ENCODE data around the gene PLEKHA6.

PLEKHA6 gene

GRCh38 chr1:204232526-204232925 is 127.2 kb downstream of the PLEKHA6 start:
- Histone ChIP-seq H3K4me3 (ENCODE audit: low read length) (no peak overlapping the region), H3K4me2 (ENCODE audit: low read length) (no peak overlapping the region), H3K9me3 (ENCODE audit: control insufficient read depth, insufficient read depth, low read length) (no peaks in the 10 kb centered on the region)

DNA sequence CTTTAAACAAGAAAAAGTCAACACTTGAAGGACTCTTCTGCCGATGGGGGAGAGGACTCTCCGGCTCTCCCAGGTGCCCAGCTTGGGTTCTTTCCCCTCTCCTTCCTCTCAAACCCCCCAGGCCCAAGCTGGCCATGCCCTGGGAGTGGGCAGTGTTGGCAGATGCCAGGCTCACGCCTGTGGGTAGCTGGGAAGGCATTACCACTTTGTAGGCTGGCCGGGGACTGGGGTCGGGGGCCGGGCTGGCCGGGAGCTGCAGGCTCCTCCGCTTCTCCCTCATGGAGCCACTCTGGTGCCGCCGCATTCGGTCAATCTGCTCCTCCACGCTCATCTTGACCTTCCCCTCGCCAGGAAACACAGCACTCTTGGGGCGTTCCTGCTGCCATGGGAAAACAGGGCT is 129.5 kb downstream of the PLEKHA6 start:
- H3K4me3 ChIP-seq (ENCODE audit: low read length), result no peak overlapping the region
- peaks cover 7% of the 10 kb centered on the region for H3K27me3 ChIP-seq (ENCODE audit: control insufficient read depth, low read length)
- H4K20me1 ChIP-seq (ENCODE audit: control insufficient read depth, insufficient read depth, low read depth, low read length), result no peaks in the 10 kb centered on the region
- H3K79me2 ChIP-seq (ENCODE audit: control insufficient read depth, low read length), result no peaks in the 10 kb centered on the region
- H3K9me3 ChIP-seq (ENCODE audit: control insufficient read depth, insufficient read depth, low read length), result no peaks in the 10 kb centered on the region
- H3K9me2 ChIP-seq (replicated peaks; ENCODE audit: control insufficient read depth, low read length), result no peaks in the 10 kb centered on the region
- no peak overlapping the region for H3K27ac ChIP-seq (ENCODE audit: low read depth, low read length)
- no peak overlapping the region for H3K4me2 ChIP-seq (ENCODE audit: low read length)
- TF ChIP-seq, protein P1, sequence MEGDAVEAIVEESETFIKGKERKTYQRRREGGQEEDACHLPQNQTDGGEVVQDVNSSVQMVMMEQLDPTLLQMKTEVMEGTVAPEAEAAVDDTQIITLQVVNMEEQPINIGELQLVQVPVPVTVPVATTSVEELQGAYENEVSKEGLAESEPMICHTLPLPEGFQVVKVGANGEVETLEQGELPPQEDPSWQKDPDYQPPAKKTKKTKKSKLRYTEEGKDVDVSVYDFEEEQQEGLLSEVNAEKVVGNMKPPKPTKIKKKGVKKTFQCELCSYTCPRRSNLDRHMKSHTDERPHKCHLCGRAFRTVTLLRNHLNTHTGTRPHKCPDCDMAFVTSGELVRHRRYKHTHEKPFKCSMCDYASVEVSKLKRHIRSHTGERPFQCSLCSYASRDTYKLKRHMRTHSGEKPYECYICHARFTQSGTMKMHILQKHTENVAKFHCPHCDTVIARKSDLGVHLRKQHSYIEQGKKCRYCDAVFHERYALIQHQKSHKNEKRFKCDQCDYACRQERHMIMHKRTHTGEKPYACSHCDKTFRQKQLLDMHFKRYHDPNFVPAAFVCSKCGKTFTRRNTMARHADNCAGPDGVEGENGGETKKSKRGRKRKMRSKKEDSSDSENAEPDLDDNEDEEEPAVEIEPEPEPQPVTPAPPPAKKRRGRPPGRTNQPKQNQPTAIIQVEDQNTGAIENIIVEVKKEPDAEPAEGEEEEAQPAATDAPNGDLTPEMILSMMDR (IDR thresholded peaks at IDR 0.05; ENCODE audit: low read depth, low read length, poor library complexity, severe bottlenecking), result no peak
- no peak for TF ChIP-seq EZH2phosphoT487 (IDR thresholded peaks at IDR 0.05; ENCODE audit: borderline replicate concordance, low read length)
- H3K4me1 ChIP-seq (ENCODE audit: control insufficient read depth, low read length), result no peaks in the 10 kb centered on the region
- H3F3A ChIP-seq (ENCODE audit: control insufficient read depth, insufficient read depth), result no peaks in the 10 kb centered on the region
- H3K36me3 ChIP-seq (ENCODE audit: control insufficient read depth, low read length), result no peaks in the 10 kb centered on the region

More at GRCh38 chr1:204232526-204232925, 127.2 kb downstream of the PLEKHA6 start:
- Histone ChIP-seq H3K36me3 (ENCODE audit: control insufficient read depth, low read length) (no peaks in the 10 kb centered on the region), H3K9me2 (replicated peaks; ENCODE audit: control insufficient read depth, low read length) (no peaks in the 10 kb centered on the region), H3F3A (ENCODE audit: control insufficient read depth, insufficient read depth) (no peaks in the 10 kb centered on the region), H3K79me2 (ENCODE audit: control insufficient read depth, low read length) (no peaks in the 10 kb centered on the region), H3K27ac (ENCODE audit: low read depth, low read length) (no peak overlapping the region), H4K20me1 (ENCODE audit: control insufficient read depth, insufficient read depth, low read depth, low read length) (no peaks in the 10 kb centered on the region), H3K4me1 (ENCODE audit: control insufficient read depth, low read length) (no peaks in the 10 kb centered on the region), H3K27me3 (ENCODE audit: control insufficient read depth, low read length) (peaks cover 7% of the 10 kb centered on the region)
- TF ChIP-seq, protein P1 (IDR thresholded peaks at IDR 0.05; ENCODE audit: low read depth, low read length, poor library complexity, severe bottlenecking), result no peak
- TF ChIP-seq EZH2phosphoT487 (IDR thresholded peaks at IDR 0.05; ENCODE audit: borderline replicate concordance, low read length), result no peak

DNA sequence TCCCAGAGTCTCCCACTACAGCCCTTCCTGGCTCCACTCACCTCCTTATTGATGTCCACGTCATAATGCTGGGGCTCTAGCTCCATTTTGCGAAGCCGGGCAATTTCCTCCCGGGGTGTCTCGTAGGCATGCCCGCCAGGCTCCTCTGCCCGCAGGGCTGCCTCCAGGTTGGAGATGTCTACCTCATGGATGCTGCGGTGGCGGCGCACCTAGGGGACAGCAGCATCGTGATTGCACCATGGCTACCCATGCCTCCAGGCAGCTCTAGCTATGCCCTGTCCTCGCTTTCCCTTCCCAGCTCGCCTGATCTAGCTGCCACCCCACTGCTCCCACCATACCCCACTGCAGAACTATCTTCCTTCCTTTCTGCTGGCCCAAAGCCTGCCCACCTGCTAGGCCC is 130.8 kb downstream of the PLEKHA6 start:
- Histone ChIP-seq H3K4me2 (ENCODE audit: low read length) (no peak overlapping the region), H3K79me2 (ENCODE audit: control insufficient read depth, low read length) (no peaks in the 10 kb centered on the region), H3K4me3 (ENCODE audit: low read length) (no peak overlapping the region), H3K4me1 (ENCODE audit: control insufficient read depth, low read length) (no peaks in the 10 kb centered on the region), H3K36me3 (ENCODE audit: control insufficient read depth, low read length) (no peaks in the 10 kb centered on the region), H4K20me1 (ENCODE audit: control insufficient read depth, insufficient read depth, low read depth, low read length) (no peaks in the 10 kb centered on the region), H3K27me3 (ENCODE audit: control insufficient read depth, low read length) (peaks cover 7% of the 10 kb centered on the region), H3F3A (ENCODE audit: control insufficient read depth, insufficient read depth) (no peaks in the 10 kb centered on the region), H3K9me3 (ENCODE audit: control insufficient read depth, insufficient read depth, low read length) (no peaks in the 10 kb centered on the region), H3K9me2 (replicated peaks; ENCODE audit: control insufficient read depth, low read length) (no peaks in the 10 kb centered on the region), H3K27ac (ENCODE audit: low read depth, low read length) (no peak overlapping the region)
- TF ChIP-seq, protein P1 (IDR thresholded peaks at IDR 0.05; ENCODE audit: low read depth, low read length, poor library complexity, severe bottlenecking), result no peak
- TF ChIP-seq EZH2phosphoT487 (IDR thresholded peaks at IDR 0.05; ENCODE audit: borderline replicate concordance, low read length), result no peak

Measured in DOHH2 (cell line).